HK-2 (cell line): ENCODE measurements around the gene CPTP.

Experiments used
- DNase-seq: peaks from one replicate; pipeline ENCODE4 v3.0.0-alpha.2; 2018; ENCODE audit not compliant: unreplicated experiment

CPTP gene

GRCh38 chr1:1319646-1319941 lies 5.0 kb upstream of the CPTP start:
- DNase-seq: no peak

- DNase-seq: no peak
These were observed 3.7 kb upstream of the CPTP start for GRCh38 chr1:1320666-1321448.

GRCh38 chr1:1321477-1321876 lies 3.1 kb upstream of the CPTP start:
- no peak for DNase-seq

- DNase-seq: no peak
These were observed 2.2 kb upstream of the CPTP start for GRCh38 chr1:1322418-1322817.

- DNase-seq: no peak
These were observed 1.6 kb upstream of the CPTP start for GRCh38 chr1:1322952-1323351.

- no peak for DNase-seq
These were observed 498 bp upstream of the CPTP start for GRCh38 chr1:1324084-1324523.

GRCh38 chr1:1325288-1326074 lies 879 bp downstream of the CPTP start:
- DNase-seq: no peak

- DNase-seq: no peak
These were observed 1.5 kb downstream of the CPTP start for GRCh38 chr1:1326075-1326605.

GRCh38 chr1:1327291-1327690 lies 2.7 kb downstream of the CPTP start:
- no peak for DNase-seq

GRCh38 chr1:1328254-1328653 lies 3.7 kb downstream of the CPTP start:
- no peak for DNase-seq

- no peak for DNase-seq
These were observed 5.0 kb downstream of the CPTP start for GRCh38 chr1:1329304-1330210.

- no peak for DNase-seq
These were observed 5.9 kb downstream of the CPTP start for GRCh38 chr1:1330366-1331067.

GRCh38 chr1:1331068-1331965 lies 6.7 kb downstream of the CPTP start, which contains the start of gene TAS1R3:
Gene TAS1R3, plus strand, starts transcription at chr1:1331280. Its CDS starts 66 bp downstream, at chr1:1331346.
- DNase-seq: no peak

- no peak for DNase-seq
These were observed 7.6 kb downstream of the CPTP start for GRCh38 chr1:1332031-1332755.

- no peak for DNase-seq
These were observed 8.3 kb downstream of the CPTP start for GRCh38 chr1:1332774-1333480.

GRCh38 chr1:1333551-1334241 lies 9.1 kb downstream of the CPTP start:
- DNase-seq: no peak

- DNase-seq: no peak
These were observed 10.2 kb downstream of the CPTP start for GRCh38 chr1:1334835-1335234.

GRCh38 chr1:1335283-1335682 lies 10.7 kb downstream of the CPTP start:
- no peak for DNase-seq
